Ovary (tissue), 3 donors: ENCODE data around the gene SUPT6H.

ENCODE experiments used
- EP300 ChIP-seq: sonication (generic); formaldehyde crosslinking; IDR thresholded peaks from one replicate; pipeline ENCODE4 v1.6.1; 2017; ENCODE audit warnings: antibody characterized with exemption
- POLR2A ChIP-seq: fragments of 450-650 bp; IDR thresholded peaks from one replicate; pipeline ENCODE4 v1.6.1; 2017; ENCODE audit warnings: antibody characterized with exemption, mild to moderate bottlenecking, moderate library complexity
- TF ChIP-seq, protein P1 (sequence below), 3 donors: fragments of 450-650 bp in 2 of 3; fragments of 200-600 bp in 1 of 3; IDR thresholded peaks; one replicate each; pipeline versions ENCODE4 v1.5.1 to v1.8.0; 2016 to 2022; ENCODE audit warnings: antibody characterized with exemption in 3 of 3, mild to moderate bottlenecking in 1 of 3
- donor health status: DM: no; HTN: no; CAD: no.

DNA sequence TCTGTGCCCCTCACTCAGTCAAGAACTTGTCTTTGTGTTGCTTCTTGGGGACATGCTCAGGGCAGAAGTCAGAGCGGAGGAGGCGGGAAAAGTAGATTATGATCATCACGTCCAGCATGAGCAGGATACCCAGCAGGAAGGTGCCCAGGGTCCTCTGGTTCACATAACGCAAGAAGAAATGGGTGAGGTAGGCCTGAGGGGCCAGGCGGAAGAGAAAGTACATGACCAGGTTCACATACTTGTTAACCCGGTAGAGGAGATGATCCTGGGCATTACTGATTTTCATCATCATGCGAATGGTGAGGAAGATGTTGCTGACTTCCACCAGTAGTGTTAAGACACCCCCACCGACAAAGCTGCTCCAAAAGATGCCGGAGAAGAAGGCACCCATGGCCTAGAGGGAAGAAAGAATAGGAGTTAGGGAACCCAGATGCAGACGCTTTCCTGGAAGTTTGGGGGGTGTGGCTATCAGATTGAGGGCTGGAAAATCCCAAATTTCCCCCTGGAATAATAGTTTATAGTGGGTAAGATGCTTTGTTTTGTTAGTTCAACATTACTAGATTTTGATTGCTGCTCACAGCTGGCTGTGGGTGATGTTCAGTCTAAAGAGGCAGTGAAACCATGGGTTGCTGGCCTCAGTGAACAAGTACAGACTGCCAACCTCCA lies 62.6 kb downstream of the SUPT6H start:
- TF ChIP-seq, protein P1, sequence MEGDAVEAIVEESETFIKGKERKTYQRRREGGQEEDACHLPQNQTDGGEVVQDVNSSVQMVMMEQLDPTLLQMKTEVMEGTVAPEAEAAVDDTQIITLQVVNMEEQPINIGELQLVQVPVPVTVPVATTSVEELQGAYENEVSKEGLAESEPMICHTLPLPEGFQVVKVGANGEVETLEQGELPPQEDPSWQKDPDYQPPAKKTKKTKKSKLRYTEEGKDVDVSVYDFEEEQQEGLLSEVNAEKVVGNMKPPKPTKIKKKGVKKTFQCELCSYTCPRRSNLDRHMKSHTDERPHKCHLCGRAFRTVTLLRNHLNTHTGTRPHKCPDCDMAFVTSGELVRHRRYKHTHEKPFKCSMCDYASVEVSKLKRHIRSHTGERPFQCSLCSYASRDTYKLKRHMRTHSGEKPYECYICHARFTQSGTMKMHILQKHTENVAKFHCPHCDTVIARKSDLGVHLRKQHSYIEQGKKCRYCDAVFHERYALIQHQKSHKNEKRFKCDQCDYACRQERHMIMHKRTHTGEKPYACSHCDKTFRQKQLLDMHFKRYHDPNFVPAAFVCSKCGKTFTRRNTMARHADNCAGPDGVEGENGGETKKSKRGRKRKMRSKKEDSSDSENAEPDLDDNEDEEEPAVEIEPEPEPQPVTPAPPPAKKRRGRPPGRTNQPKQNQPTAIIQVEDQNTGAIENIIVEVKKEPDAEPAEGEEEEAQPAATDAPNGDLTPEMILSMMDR (IDR thresholded peaks at IDR 0.05): no peak
- TF ChIP-seq POLR2A (no peak), EP300 (no peak)
